Progenitor cell of endocrine pancreas (in vitro differentiated cells): ENCODE data around the gene LIN7B. TPM values are rescaled to one million over a fixed set of nuclear protein-coding genes. Genes with fewer than 3 reads are reported as not detected.

ENCODE experiments used
- DNase-seq: peaks from one replicate; pipeline ENCODE4 v3.0.0; 2021; ENCODE audit warnings: low spot score; ENCODE audit not compliant: unreplicated experiment
- H3K27ac Mint-ChIP-seq: 2 replicates; pipeline ENCODE4 v1.8.0; 2021; ENCODE audit warnings: mild to moderate bottlenecking, moderate library complexity, mixed read lengths
- H3K27me3 Mint-ChIP-seq: 2 replicates; pipeline ENCODE4 v1.8.0; 2021; ENCODE audit warnings: mixed read lengths
- H3K36me3 Mint-ChIP-seq: 2 replicates; pipeline ENCODE4 v1.8.0; 2022; ENCODE audit warnings: mixed read lengths; ENCODE audit not compliant: insufficient read depth
- H3K4me1 Mint-ChIP-seq: 2 replicates; pipeline ENCODE4 v1.8.0; 2021; ENCODE audit warnings: low read depth, mixed read lengths
- H3K4me3 Mint-ChIP-seq: 2 replicates; pipeline ENCODE4 v1.8.0; 2021; ENCODE audit warnings: low read depth, mild to moderate bottlenecking, moderate library complexity, mixed read lengths
- H3K9me3 Mint-ChIP-seq: 2 replicates; pipeline ENCODE4 v1.8.0; 2021; ENCODE audit warnings: low read depth, mixed read lengths
- total RNA-seq: library from RNA; stranded (reverse); gene quantifications from 2 replicates; pipeline ENCODE4 v1.2.1, GENCODE V29; 2021
- TF ChIP-seq, protein P1 (sequence below): fragments of 200-600 bp; sonication (generic); IDR thresholded peaks from one replicate; pipeline ENCODE4 v1.5.0; 2021; ENCODE audit warnings: antibody characterized with exemption, mild to moderate bottlenecking; ENCODE audit not compliant: unreplicated experiment

LIN7B gene
- total RNA-seq, 1 donor from 2014 or later, result 7.0 TPM

DNA sequence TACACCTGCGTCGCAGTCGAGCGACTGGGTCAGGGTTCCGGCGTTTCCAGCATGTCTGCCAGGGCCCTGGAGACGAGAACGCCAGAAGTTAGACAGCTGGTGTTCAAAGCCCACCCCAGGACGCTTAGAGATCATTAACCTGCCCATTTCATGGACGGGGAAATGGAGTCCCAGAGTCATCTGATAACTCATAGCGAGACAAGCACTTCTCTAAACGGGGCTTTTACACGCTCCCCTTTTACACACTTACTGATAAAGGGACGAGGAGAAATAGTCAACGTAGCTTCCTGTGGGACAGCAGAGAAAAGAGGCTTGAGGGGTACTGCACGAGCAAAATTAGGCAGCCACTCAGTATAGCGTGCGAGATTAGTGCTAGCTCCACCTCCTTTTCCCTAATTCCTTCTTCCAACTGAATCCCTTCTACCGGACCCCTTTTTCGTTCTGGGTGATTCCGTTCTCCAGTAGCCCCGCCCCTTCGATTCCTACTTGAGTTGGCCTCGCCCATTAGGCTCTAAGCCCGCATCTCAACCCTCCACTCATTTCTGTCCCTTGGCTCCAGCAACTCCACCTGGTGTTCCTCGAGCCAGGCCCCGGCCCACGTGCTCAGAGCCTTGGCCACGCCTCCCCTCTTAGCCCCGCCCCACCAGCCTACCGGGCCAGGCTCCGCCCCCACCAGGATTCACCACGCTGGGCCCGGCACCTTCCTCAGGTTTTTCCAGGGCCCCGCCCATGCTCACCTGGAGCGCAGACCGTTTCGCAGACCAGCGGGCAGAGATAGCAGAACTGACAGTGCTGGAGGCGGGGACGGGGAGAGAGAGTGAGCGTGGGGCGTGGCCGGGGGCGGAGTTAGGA, 37.3 kb downstream of the LIN7B start:
- DNase-seq, result peak; percentile 62
- Mint-ChIP-seq H3K27me3 (peaks cover 43% of the 10 kb centered on the region), H3K4me1 (peaks cover 11% of the 10 kb centered on the region), H3K27ac (peak overlapping the region; percentile 79), H3K9me3 (peaks cover 8% of the 10 kb centered on the region), H3K36me3 (no peaks in the 10 kb centered on the region), H3K4me3 (peak overlapping the region; percentile 50)
- TF ChIP-seq, protein P1, sequence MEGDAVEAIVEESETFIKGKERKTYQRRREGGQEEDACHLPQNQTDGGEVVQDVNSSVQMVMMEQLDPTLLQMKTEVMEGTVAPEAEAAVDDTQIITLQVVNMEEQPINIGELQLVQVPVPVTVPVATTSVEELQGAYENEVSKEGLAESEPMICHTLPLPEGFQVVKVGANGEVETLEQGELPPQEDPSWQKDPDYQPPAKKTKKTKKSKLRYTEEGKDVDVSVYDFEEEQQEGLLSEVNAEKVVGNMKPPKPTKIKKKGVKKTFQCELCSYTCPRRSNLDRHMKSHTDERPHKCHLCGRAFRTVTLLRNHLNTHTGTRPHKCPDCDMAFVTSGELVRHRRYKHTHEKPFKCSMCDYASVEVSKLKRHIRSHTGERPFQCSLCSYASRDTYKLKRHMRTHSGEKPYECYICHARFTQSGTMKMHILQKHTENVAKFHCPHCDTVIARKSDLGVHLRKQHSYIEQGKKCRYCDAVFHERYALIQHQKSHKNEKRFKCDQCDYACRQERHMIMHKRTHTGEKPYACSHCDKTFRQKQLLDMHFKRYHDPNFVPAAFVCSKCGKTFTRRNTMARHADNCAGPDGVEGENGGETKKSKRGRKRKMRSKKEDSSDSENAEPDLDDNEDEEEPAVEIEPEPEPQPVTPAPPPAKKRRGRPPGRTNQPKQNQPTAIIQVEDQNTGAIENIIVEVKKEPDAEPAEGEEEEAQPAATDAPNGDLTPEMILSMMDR, result no peak

DNA sequence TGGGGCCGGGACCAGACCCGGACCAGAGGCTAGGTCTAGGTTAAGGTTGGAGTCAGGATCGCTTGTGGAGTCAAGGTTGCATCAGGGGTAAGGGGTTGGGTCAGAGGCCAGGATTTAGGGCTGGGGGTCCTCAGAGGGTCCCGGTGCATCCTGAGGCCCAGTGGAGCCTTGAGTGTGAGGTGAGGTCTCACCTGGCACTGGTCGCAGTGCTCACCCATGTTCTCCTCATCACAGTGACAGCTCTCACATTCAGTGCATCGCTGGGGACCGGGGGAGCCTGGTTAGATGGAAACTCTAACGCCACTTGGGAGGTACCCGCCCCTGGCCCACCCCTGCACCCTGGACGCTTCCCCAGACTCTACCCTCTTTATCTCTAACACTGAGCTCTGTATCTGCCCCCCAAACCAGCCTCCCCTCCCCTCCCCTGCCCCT, 38.0 kb downstream of the LIN7B start:
- TF ChIP-seq, protein P1, result no peak
- Mint-ChIP-seq H3K4me1 (peaks cover 11% of the 10 kb centered on the region), H3K9me3 (peaks cover 8% of the 10 kb centered on the region), H3K27me3 (peaks cover 38% of the 10 kb centered on the region), H3K27ac (no peak overlapping the region), H3K36me3 (no peaks in the 10 kb centered on the region), H3K4me3 (no peak overlapping the region)
- DNase-seq, result no peak

DNA sequence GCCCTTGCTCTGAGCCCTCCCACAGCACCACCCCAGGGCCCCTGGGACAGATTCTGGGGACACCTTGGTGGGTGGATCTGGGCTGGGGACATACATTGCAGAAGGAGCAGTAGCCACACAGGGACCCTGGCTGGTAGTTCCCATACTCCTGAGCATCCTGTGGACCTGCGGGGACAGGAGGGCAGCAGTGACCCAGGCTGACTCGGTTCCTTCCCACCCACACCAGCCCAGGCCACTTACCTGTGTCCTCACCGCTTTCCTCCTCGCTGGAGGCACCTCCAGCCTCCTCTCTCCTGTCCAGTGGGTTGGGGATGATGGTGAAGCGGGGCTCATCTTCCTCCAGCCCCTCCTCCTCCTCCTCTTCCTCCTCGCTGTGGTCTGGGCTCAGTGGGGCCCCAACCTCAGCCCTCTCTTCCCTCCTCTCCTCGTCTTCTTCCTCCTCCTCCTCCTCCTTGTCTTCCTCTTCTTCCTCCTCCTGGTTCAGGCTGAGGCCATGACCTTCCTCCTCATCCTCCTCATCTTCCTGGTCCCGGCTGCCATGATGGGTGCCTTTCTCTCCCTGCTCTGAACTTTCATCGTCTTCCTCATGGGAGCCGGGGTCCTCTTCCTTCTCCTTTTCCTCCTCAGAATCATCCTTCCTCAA, 39.1 kb downstream of the LIN7B start:
- TF ChIP-seq, protein P1, result no peak
- Mint-ChIP-seq H3K4me3 (no peak overlapping the region), H3K9me3 (peaks cover 8% of the 10 kb centered on the region), H3K27ac (no peak overlapping the region), H3K4me1 (peaks cover 15% of the 10 kb centered on the region), H3K27me3 (peaks cover 40% of the 10 kb centered on the region), H3K36me3 (no peaks in the 10 kb centered on the region)
- no peak for DNase-seq

DNA sequence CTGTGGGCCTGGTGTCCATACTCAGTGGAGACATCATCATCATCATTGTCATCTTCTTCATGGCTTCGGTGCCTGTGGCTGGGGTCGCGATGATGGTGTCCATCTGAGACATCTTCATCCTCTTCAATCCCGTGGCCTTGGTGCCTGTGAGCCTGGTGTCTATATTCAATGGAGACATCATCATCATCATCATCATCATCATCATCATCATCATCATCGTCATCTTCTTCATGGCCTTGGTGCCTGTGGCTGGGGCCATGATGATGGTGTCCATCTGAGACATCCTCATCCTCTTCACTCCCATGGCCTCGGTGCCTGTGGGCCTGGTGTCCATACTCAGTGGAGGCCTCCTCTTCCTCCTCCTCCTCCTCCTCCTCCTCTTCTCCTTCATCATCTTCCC, 40.1 kb downstream of the LIN7B start:
- TF ChIP-seq, protein P1, result no peak
- no peak overlapping the region for H3K27ac Mint-ChIP-seq
- H3K27me3 Mint-ChIP-seq, result peaks cover 44% of the 10 kb centered on the region
- peaks cover 14% of the 10 kb centered on the region for H3K4me1 Mint-ChIP-seq
- peaks cover 8% of the 10 kb centered on the region for H3K9me3 Mint-ChIP-seq
- no peaks in the 10 kb centered on the region for H3K36me3 Mint-ChIP-seq
- DNase-seq, result no peak
- H3K4me3 Mint-ChIP-seq, result no peak overlapping the region

DNA sequence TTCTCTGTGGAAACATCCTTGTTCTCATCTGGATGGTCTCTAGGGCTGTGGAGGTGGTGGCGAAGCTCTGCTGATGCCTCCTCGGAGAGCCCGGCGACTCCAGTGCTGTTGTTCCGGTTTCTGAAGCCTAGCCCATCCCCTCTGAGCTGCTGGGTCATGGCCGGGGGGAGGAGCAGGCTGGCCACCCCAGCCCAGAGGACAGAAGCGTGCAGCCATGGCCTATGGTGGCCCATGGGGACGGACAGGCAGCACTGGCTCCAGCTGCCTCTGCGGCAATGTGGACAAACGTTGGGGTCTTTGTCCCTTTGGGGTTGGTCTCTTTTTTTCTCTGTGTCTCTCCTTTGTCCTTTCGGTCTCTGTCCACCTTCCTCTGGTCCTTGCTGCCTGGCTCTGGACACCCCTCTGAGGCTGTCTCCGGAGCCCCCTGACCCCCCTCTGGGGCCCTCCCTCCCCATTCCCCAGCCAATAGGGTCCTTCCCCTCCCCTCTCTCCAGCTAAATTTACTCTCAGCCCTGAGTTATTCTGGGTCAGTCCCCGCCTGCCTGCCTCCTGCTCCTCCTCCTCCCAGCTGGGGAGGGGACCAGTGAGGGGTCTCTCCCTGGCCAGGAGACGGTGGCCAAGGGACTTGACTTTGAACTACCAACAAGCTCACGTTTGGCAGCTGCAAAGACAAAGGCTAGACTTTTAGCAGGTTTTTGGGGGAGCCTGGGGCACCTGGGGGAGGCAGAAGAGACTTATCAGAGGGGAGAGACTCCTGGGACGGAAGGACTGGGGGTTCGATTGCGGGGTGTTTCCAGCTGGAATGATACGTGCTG, 41.0 kb downstream of the LIN7B start, which contains the start of gene HRC:
TSS of gene HRC (minus strand) at position 392 of the 815 bp plus-strand sequence. CDS start at position 233, 159 bp downstream.
- H3K36me3 Mint-ChIP-seq, result no peaks in the 10 kb centered on the region
- peaks cover 8% of the 10 kb centered on the region for H3K9me3 Mint-ChIP-seq
- peaks cover 16% of the 10 kb centered on the region for H3K4me1 Mint-ChIP-seq
- H3K27ac Mint-ChIP-seq, result no peak within 1 kb of the TSS
- peak within 1 kb of the TSS; percentile 37 for H3K4me3 Mint-ChIP-seq
- TF ChIP-seq, protein P1, result no peak
- peaks cover 50% of the 10 kb centered on the region for H3K27me3 Mint-ChIP-seq
- DNase-seq, result no peak
